Lung (tissue), 12 donors: ENCODE measurements around the gene ADAMTSL1. TPM values are rescaled to one million over a fixed set of nuclear protein-coding genes. Genes with fewer than 3 reads are reported as not detected.
A peak's percentile ranks its signal among the peaks of the same experiment; 100 is the strongest.

Source experiments
- ATAC-seq: fragments of 200-7000 bp; cut with Tn5 transposase; one replicate; pipeline ENCODE4 v1.9.1; 2020; ENCODE audit warnings: moderate number of reproducible peaks; ENCODE audit not compliant: insufficient read depth, low FRiP score
- DNase-seq, 3 donors: peaks; one replicate each; pipeline ENCODE4 v3.0.0-alpha.2; 2013 to 2017
- H3K27ac ChIP-seq, 2 donors: one replicate each; pipeline ENCODE4 v1.5.1; 2013; ENCODE audit warnings: mild to moderate bottlenecking in 2 of 2, moderate library complexity in 2 of 2, control low read depth in 1 of 2, inconsistent platforms in 1 of 2, low read depth in 1 of 2, low read length in 1 of 2
- H3K27me3 ChIP-seq, 3 donors: one replicate each; pipeline ENCODE4 v1.5.1; 2013; ENCODE audit warnings: low read length in 2 of 3; ENCODE audit not compliant: control insufficient read depth in 3 of 3, insufficient read depth in 3 of 3
- H3K36me3 ChIP-seq, 4 donors: one replicate each; pipeline ENCODE4 v1.5.1; 2013; ENCODE audit warnings: low read length in 4 of 4, mild to moderate bottlenecking in 1 of 4, moderate library complexity in 1 of 4; ENCODE audit not compliant: control insufficient read depth in 4 of 4, insufficient read depth in 4 of 4
- H3K4me1 ChIP-seq, 5 donors: one replicate each; pipeline ENCODE4 v1.5.1; 2013; ENCODE audit warnings: low read length in 5 of 5, mild to moderate bottlenecking in 2 of 5, moderate library complexity in 1 of 5; ENCODE audit not compliant: control insufficient read depth in 5 of 5, insufficient read depth in 5 of 5
- H3K4me3 ChIP-seq: one replicate; pipeline ENCODE4 v1.5.1; 2013; ENCODE audit warnings: mild to moderate bottlenecking, control low read depth, moderate library complexity
- H3K9ac ChIP-seq, 2 donors: one replicate each; pipeline ENCODE4 v1.5.1; 2013; ENCODE audit warnings: low read length in 2 of 2, control low read depth in 1 of 2; ENCODE audit not compliant: insufficient read depth in 1 of 2
- H3K9me3 ChIP-seq, 4 donors: one replicate each; pipeline ENCODE4 v1.5.1; 2013; ENCODE audit warnings: low read length in 3 of 4, mild to moderate bottlenecking in 1 of 4, moderate library complexity in 1 of 4; ENCODE audit not compliant: control insufficient read depth in 4 of 4, insufficient read depth in 3 of 4
- WGBS, 2 donors: extraction: QIAGEN DNeasy Blood & Tissue Kit; methylation state at CpG; one replicate each; pipeline ENCODE4 v1.1.7; 2013; 5-methylcytosine and 5-hydroxymethylcytosine counted together
- polyA plus RNA-seq, 2 donors: library from polyadenylated mRNA; stranded (reverse); fragments of 200-250 nt; gene quantifications; one replicate each; pipeline ENCODE4 v1.2.1, GENCODE V29; 2013
- total RNA-seq, 2 donors: library from RNA; depleted of rRNA in 1 of 2; stranded (reverse); fragments of >200 nt in 1 of 2; gene quantifications; one replicate each; pipeline ENCODE4 v1.2.1, GENCODE V29; 2014 to 2021
- TF ChIP-seq, protein P1 (sequence below): IDR thresholded peaks from 2 replicates; pipeline ENCODE4 v1.5.1; 2012; ENCODE audit warnings: mild to moderate bottlenecking; ENCODE audit errors: control extremely low read depth, extremely low read depth
- donor health status: control.
- donor health status: control.
- donor health status: Bipolar disorder and iron deficiency.
- donor health status: healthy.
- donor health status: DM: yes; HTN: yes; CAD: no.

The ADAMTSL1 gene
- total and polyA plus RNA-seq, 4 donors, result 0.25 to 36.2 (median 1.4) TPM

DNA sequence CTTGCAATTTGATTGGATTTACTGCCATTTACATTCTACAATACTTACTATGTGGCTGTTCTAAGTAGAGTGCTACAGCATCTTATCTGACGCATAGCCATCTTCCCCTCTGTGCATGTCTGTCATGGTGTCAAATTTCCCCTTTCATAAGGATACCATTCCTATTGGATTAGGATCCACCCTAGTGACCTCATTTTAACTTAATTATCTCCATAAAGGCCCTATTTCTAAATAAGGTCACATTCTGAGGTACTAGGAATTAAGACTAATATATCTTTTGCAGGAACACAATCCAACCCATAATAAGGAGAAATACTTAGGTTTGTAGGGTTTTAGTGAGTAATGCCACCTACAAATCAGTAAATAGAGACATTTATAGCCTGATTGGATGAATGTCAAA, 268.0 kb downstream of the ADAMTSL1 start:
- TF ChIP-seq, protein P1, sequence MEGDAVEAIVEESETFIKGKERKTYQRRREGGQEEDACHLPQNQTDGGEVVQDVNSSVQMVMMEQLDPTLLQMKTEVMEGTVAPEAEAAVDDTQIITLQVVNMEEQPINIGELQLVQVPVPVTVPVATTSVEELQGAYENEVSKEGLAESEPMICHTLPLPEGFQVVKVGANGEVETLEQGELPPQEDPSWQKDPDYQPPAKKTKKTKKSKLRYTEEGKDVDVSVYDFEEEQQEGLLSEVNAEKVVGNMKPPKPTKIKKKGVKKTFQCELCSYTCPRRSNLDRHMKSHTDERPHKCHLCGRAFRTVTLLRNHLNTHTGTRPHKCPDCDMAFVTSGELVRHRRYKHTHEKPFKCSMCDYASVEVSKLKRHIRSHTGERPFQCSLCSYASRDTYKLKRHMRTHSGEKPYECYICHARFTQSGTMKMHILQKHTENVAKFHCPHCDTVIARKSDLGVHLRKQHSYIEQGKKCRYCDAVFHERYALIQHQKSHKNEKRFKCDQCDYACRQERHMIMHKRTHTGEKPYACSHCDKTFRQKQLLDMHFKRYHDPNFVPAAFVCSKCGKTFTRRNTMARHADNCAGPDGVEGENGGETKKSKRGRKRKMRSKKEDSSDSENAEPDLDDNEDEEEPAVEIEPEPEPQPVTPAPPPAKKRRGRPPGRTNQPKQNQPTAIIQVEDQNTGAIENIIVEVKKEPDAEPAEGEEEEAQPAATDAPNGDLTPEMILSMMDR, result no peak
- no peaks in the 10 kb centered on the region for H3K9me3 ChIP-seq
- H3K36me3 ChIP-seq, result no peaks in the 10 kb centered on the region
- H3K4me3 ChIP-seq, result no peak overlapping the region
- H3K9ac ChIP-seq, result no peak overlapping the region
- DNase-seq, result no peak
- 97 to 100% methylated on average over 1 of the region's 1 CpG for WGBS, 2 donors
- no peak for ATAC-seq
- H3K27me3 ChIP-seq, result peaks cover 0 to 3% (median 0%) of the 10 kb centered on the region in 3 donors
- no peak overlapping the region for H3K27ac ChIP-seq
- peaks cover 0 to 37% (median 9%) of the 10 kb centered on the region in 5 donors for H3K4me1 ChIP-seq

DNA sequence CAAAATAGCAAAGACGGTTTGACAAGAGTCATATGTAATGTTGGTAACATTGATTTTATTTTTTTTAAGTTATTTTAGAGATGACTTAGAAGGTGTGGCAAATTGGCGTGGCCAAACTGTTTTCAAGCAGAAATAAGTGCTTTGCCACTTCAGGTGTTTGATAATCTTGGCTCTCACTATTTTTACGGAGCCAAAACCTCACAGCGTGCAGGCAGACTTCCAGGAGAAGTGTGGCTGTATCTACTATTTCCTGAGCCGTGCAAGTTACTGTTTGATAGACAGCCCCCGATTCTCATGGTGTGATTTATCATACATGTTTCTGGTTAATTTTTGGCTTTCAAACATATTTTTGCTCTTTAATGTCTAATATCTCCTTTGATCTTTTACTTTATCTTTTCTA, 269.5 kb downstream of the ADAMTSL1 start:
- Histone ChIP-seq H3K9me3 (no peaks in the 10 kb centered on the region), H3K27ac (no peak overlapping the region), H3K27me3 (peaks cover 0 to 3% (median 0%) of the 10 kb centered on the region in 3 donors), H3K36me3 (no peaks in the 10 kb centered on the region), H3K4me1 (peaks cover 0 to 52% (median 9%) of the 10 kb centered on the region in 5 donors), H3K4me3 (no peak overlapping the region), H3K9ac (no peak overlapping the region)
- ATAC-seq (no peak), DNase-seq (peak in 1 of 3 donors; percentile 18)
- WGBS, 2 donors, result 50 to 51% methylated on average over 6 of the region's 6 CpGs
- TF ChIP-seq, protein P1, result no peak

DNA sequence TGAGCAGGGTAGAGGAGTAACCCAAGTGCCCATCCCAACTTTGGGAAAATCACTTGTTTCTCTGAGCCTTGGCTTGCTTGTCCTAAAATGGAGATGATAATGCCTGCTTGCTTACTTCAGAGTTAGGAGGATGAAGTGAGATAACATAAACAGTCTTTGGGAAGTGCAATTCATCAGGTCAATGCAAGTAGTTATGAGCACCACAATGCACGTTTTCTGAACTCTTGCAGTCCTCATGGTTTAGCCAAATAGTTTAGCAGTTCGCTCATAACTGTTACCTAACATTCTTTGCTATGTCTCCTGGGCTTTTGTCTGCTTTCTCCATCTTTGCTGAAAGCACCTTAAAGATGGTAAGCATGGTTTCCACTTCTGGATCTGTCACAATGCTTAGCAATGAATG, 270.0 kb downstream of the ADAMTSL1 start:
- no peak overlapping the region for H3K4me3 ChIP-seq
- H3K27ac ChIP-seq, result no peak overlapping the region
- H3K9ac ChIP-seq, result no peak overlapping the region
- no peaks in the 10 kb centered on the region for H3K36me3 ChIP-seq
- DNase-seq (peak in 2 of 3 donors; percentile 45 to 50), ATAC-seq (no peak)
- 75 to 78% methylated on average over 2 of the region's 2 CpGs for WGBS, 2 donors
- TF ChIP-seq, protein P1, result no peak
- peaks cover 0 to 49% (median 9%) of the 10 kb centered on the region in 5 donors for H3K4me1 ChIP-seq
- no peaks in the 10 kb centered on the region for H3K9me3 ChIP-seq
- peaks cover 0 to 3% (median 0%) of the 10 kb centered on the region in 3 donors for H3K27me3 ChIP-seq

DNA sequence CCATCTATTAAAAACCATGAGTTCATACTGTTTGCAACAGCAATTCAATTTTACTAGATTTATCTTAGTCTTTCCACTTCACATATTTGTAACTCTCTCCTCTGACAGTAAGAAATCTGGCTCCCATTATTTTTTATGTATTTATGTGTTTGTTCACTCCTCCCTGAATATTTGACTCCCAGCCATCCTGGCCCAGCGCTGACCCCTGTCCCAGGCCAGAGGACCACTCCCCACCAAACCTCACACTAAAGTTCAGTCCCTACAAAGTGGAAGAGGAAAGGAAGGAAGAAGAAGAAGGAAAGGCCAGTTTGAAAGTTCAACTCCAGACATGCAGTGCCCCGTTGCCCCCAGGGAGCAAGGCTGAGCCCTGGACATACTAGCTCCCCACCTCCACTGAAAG, 271.8 kb downstream of the ADAMTSL1 start:
- ATAC-seq (no peak), DNase-seq (no peak)
- WGBS, 2 donors, result 87 to 90% methylated on average over 2 of the region's 2 CpGs
- peaks cover 0 to 3% (median 0%) of the 10 kb centered on the region in 3 donors for H3K27me3 ChIP-seq
- no peak overlapping the region for H3K9ac ChIP-seq
- TF ChIP-seq, protein P1, result no peak
- H3K9me3 ChIP-seq, result no peaks in the 10 kb centered on the region
- H3K4me1 ChIP-seq, result peaks cover 0 to 39% (median 7%) of the 10 kb centered on the region in 5 donors
- no peak overlapping the region for H3K4me3 ChIP-seq
- H3K27ac ChIP-seq, result no peak overlapping the region
- no peaks in the 10 kb centered on the region for H3K36me3 ChIP-seq
